Lower lobe of right lung (tissue), 2 donors: Measurements from ENCODE around the gene OR4D6. TPM values are rescaled to one million over a fixed set of nuclear protein-coding genes. Genes with fewer than 3 reads are reported as not detected.
A peak's percentile ranks its signal among the peaks of the same experiment; 100 is the strongest.

ENCODE experiments used
- ATAC-seq, 2 donors: fragments of 200-7000 bp; cut with Tn5 transposase; one replicate each; pipeline ENCODE4 v1.9.1; 2020 to 2022; ENCODE audit warnings: mild to moderate bottlenecking in 2 of 2, moderate library complexity in 2 of 2
- DNase-seq: peaks from one replicate; pipeline ENCODE4 v3.0.0-alpha.2; 2020
- H3K27ac ChIP-seq: fragments of 200-600 bp; one replicate; pipeline ENCODE4 v1.8.0; 2022
- H3K27me3 ChIP-seq: fragments of 200-600 bp; one replicate; pipeline ENCODE4 v1.8.0; 2022; ENCODE audit warnings: low read depth
- H3K36me3 ChIP-seq: fragments of 200-600 bp; one replicate; pipeline ENCODE4 v1.8.0; 2022; ENCODE audit warnings: mild to moderate bottlenecking
- H3K4me1 ChIP-seq: fragments of 200-600 bp; one replicate; pipeline ENCODE4 v1.8.0; 2022
- H3K4me3 ChIP-seq: fragments of 200-600 bp; one replicate; pipeline ENCODE4 v1.8.0; 2022; ENCODE audit warnings: mild to moderate bottlenecking
- H3K9me3 ChIP-seq: fragments of 200-600 bp; one replicate; pipeline ENCODE4 v1.8.0; 2022
- intact Hi-C: fragments of 100-400 bp; cut with DNase I; formaldehyde crosslinking; loops from one replicate; pipeline ENCODE4 v1.11.0; 2022
- total RNA-seq: library from RNA; stranded (reverse); fragmentation: NEBNext Ultra II Directional; extraction: Animal tissue kit (Norgen Biotek cat#: 25700); gene quantifications from one replicate; pipeline ENCODE4 v1.2.1, GENCODE V29; 2021
- TF ChIP-seq, protein P1 (sequence below): fragments of 200-600 bp; IDR thresholded peaks from one replicate; pipeline ENCODE4 v1.8.0; 2022; ENCODE audit warnings: antibody characterized with exemption, mild to moderate bottlenecking
- donor health status: DM: no; HTN: yes; CAD: no; lungs with severe emphysema.

OR4D6 gene
- total RNA-seq, 1 donor from 2014 or later: not detected

DNA sequence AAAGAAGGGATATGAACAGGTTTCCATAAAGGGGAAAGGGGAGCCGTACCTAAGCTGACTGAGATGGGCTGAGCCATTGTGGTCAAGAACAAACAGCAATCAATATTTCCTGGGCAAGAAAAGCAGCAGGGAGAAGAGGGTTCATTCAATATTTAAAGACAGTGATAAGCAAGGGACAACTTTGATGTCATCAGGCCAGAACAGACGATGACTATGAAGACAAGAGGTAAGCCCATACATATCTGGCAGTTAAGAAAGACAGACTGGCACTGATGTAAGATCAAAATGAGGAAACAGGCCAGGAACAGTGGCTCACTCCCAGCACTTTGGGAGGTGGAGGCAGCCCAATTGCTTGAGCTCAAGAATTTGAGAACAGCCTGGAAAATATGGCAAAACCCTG, 32.9 kb upstream of the OR4D6 start:
- Histone ChIP-seq H3K4me1 (no peaks in the 10 kb centered on the region), H3K27ac (no peak overlapping the region), H3K36me3 (no peaks in the 10 kb centered on the region), H3K27me3 (no peaks in the 10 kb centered on the region), H3K9me3 (no peaks in the 10 kb centered on the region), H3K4me3 (no peak overlapping the region)
- ATAC-seq (no peak), DNase-seq (no peak)
- intact Hi-C loops: no loop called here
- TF ChIP-seq, protein P1, sequence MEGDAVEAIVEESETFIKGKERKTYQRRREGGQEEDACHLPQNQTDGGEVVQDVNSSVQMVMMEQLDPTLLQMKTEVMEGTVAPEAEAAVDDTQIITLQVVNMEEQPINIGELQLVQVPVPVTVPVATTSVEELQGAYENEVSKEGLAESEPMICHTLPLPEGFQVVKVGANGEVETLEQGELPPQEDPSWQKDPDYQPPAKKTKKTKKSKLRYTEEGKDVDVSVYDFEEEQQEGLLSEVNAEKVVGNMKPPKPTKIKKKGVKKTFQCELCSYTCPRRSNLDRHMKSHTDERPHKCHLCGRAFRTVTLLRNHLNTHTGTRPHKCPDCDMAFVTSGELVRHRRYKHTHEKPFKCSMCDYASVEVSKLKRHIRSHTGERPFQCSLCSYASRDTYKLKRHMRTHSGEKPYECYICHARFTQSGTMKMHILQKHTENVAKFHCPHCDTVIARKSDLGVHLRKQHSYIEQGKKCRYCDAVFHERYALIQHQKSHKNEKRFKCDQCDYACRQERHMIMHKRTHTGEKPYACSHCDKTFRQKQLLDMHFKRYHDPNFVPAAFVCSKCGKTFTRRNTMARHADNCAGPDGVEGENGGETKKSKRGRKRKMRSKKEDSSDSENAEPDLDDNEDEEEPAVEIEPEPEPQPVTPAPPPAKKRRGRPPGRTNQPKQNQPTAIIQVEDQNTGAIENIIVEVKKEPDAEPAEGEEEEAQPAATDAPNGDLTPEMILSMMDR: no peak

- DNase-seq (no peak), ATAC-seq (no peak)
- H3K27me3 ChIP-seq: no peaks in the 10 kb centered on the region
- TF ChIP-seq, protein P1: no peak
- no peaks in the 10 kb centered on the region for H3K9me3 ChIP-seq
- no peak overlapping the region for H3K4me3 ChIP-seq
- no peaks in the 10 kb centered on the region for H3K36me3 ChIP-seq
- intact Hi-C loops: no loop called here
- no peak overlapping the region for H3K27ac ChIP-seq
- H3K4me1 ChIP-seq: no peaks in the 10 kb centered on the region
These were observed 31.6 kb upstream of the OR4D6 start for GRCh38 chr11:59425131-59425530.

DNA sequence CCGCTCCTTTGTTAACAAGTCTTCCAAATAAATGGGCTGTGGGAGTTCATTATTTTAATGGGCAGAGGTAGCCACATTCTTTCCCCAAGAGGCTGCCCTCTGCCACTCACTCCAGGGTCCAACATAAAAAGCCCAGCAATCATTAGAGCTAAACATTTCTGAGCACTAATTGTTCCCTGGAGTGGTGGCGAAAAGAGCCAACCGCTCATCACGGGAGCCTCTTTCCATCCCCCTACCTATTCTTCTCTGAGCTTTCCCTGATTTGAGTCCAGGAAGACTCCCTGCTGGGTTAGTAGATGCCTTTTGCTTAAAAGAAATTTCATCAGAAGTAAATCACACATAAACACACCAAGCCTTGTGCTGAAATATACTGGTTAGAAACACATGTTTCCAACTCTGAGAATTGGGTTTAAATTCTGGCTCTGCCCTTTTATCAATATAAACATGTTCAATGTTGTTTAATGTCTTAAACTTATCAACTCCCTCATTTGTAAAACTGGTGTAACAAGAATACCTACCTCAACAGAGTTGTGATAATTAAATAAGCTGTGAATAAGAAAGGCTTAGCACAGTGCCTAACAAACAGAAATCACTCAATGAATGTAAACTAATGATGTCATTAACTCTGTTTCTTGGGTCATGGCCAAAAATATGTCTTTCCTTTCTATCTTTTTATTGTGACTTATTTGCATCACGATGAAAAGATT, 30.2 kb upstream of the OR4D6 start, which contains the start of gene OR5A2:
TSS of gene OR5A2 (minus strand) at position 53 of the 707 bp plus-strand sequence. CDS start 3,460 bp downstream, outside the sequence.
- no peak for DNase-seq
- no peak for ATAC-seq
- Histone ChIP-seq H3K4me1 (no peaks in the 10 kb centered on the region), H3K27me3 (no peaks in the 10 kb centered on the region), H3K36me3 (no peaks in the 10 kb centered on the region), H3K4me3 (no peak within 1 kb of the TSS), H3K9me3 (no peaks in the 10 kb centered on the region), H3K27ac (no peak within 1 kb of the TSS)
- intact Hi-C loops: no loop called here
- TF ChIP-seq, protein P1: no peak

GRCh38 chr11:59427068-59427382, 29.7 kb upstream of the OR4D6 start:
- Histone ChIP-seq H3K27ac (no peak overlapping the region), H3K36me3 (no peaks in the 10 kb centered on the region), H3K4me3 (no peak overlapping the region), H3K27me3 (no peaks in the 10 kb centered on the region), H3K4me1 (no peaks in the 10 kb centered on the region), H3K9me3 (no peaks in the 10 kb centered on the region)
- no peak for DNase-seq
- TF ChIP-seq, protein P1: no peak
- ATAC-seq: no peak
- intact Hi-C loops: no loop called here

DNA sequence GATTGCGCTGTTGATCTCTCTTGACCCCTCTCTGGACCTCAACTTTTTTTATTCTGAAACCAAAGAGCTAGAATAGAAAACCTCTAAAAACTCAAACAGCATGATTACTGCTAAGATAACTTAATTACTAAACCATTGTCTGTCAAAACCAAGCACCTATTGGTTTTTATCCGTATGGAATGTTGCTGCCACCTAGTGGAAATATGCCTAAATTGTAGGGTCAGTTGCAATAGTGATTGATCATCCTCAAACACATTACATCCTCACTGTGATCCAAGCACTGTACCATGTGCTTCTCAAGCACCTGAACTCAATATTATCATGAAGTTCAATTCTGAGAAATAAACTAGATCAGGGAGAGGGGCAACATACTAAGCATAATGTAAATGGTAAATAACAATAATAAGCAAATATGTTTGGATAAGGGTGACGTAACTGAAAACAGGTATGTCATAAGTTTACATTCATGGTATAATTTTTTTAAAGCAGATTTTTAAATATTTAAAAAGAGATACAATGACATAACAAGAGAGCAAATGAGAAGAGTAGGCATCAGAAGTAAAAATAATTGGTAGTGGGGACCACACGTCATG, 26.7 kb upstream of the OR4D6 start:
- no peak for DNase-seq
- no peak overlapping the region for H3K27ac ChIP-seq
- TF ChIP-seq, protein P1: peak; percentile 74
- no peak overlapping the region for H3K4me3 ChIP-seq
- H3K27me3 ChIP-seq: no peaks in the 10 kb centered on the region
- H3K36me3 ChIP-seq: no peaks in the 10 kb centered on the region
- H3K4me1 ChIP-seq: no peaks in the 10 kb centered on the region
- no peaks in the 10 kb centered on the region for H3K9me3 ChIP-seq
- peak in 1 of 2 donors; percentile 59 for ATAC-seq
- intact Hi-C loops: no loop called here
